GM12878 (cell line): Measurements from ENCODE around the gene SSH2. TPM values are rescaled to one million over a fixed set of nuclear protein-coding genes. Genes with fewer than 3 reads are reported as not detected.

ENCODE experiments used
- ATAC-seq: fragments of 200-7000 bp; cut with Tn5 transposase; 3 replicates; pipeline ENCODE4 v1.9.1; 2020; ENCODE audit warnings: mild to moderate bottlenecking, moderate library complexity
- BruUV-seq: library from RNA; stranded (reverse); fragments of 400-500 nt; replicated peaks from 2 replicates; lab custom pipeline; 2021; lab: Mats Ljungman, UMichigan
- CTCF ChIA-PET: fragments of 300-600 bp; sonication (Branson Sonifier 250); formaldehyde crosslinking; extraction: SDS; loops from one replicate; lab custom pipeline; 2021; ENCODE audit warnings: inconsistent platforms; lab: Yijun Ruan, JAX
- POLR2A ChIA-PET: fragments of 350-600 bp; formaldehyde crosslinking; extraction: SDS; loops from one replicate; lab custom pipeline; 2021; ENCODE audit warnings: inconsistent platforms; lab: Charles Lee
- RAD21 ChIA-PET: fragments of 300-600 bp; sonication (Branson Sonifier 250); formaldehyde crosslinking; loops from one replicate; lab custom pipeline; 2023; ENCODE audit warnings: antibody characterized with exemption; ENCODE audit not compliant: unreplicated experiment; lab: Charles Lee
- SMC1A ChIA-PET: fragments of 300-600 bp; sonication (Branson Sonifier 250); formaldehyde crosslinking; loops from one replicate; lab custom pipeline; 2023; ENCODE audit not compliant: unreplicated experiment, uncharacterized antibody; lab: Charles Lee
- DNase-seq: peaks from one replicate; pipeline ENCODE4 v3.0.0-alpha.2; 2011; ENCODE audit warnings: low read depth, low spot score
- FAIRE-seq: peaks from 3 replicates; lab custom pipeline; 2011; peaks lifted over from hg19 to GRCh38; lab: Jason Lieb, UNC
- H2AFZ ChIP-seq: 2 replicates; pipeline ENCODE4 v1.6.0; 2011; ENCODE audit warnings: low read depth, low read length, control low read depth; ENCODE audit not compliant: control insufficient read depth
- H3K27ac ChIP-seq: 2 replicates; pipeline ENCODE4 v1.5.1; 2011; ENCODE audit warnings: control low read depth; ENCODE audit not compliant: control insufficient read depth, insufficient read depth
- H3K27me3 ChIP-seq, 2 experiments: replicated peaks in 1 of 2; 2 replicates each; pipeline versions ENCODE4 v1.6.0 to v1.6.1; 2011; ENCODE audit warnings: low read length in 1 of 2; ENCODE audit not compliant: control insufficient read depth in 2 of 2, insufficient read depth in 2 of 2
- H3K36me3 ChIP-seq, 2 experiments: 2 replicates each; pipeline ENCODE4 v1.5.1; 2011; ENCODE audit warnings: low read length in 1 of 2; ENCODE audit not compliant: control insufficient read depth in 2 of 2, insufficient read depth in 2 of 2
- H3K4me1 ChIP-seq: 2 replicates; pipeline ENCODE4 v1.6.1; 2011; ENCODE audit warnings: mild to moderate bottlenecking, low read length, moderate library complexity, mixed read lengths; ENCODE audit not compliant: control insufficient read depth, insufficient read depth
- H3K4me2 ChIP-seq: 2 replicates; pipeline ENCODE4 v1.6.0; 2011; ENCODE audit warnings: control low read depth; ENCODE audit not compliant: control insufficient read depth, insufficient read depth
- H3K4me3 ChIP-seq: fragments of 200-600 bp; sonication (generic); 2 replicates; pipeline ENCODE4 v1.5.1; 2016
- H3K79me2 ChIP-seq: 2 replicates; pipeline ENCODE4 v1.6.0; 2011; ENCODE audit warnings: low read length; ENCODE audit not compliant: control insufficient read depth, insufficient read depth
- H3K9ac ChIP-seq: 2 replicates; pipeline ENCODE4 v1.8.0; 2011; ENCODE audit warnings: low read length, control low read depth, mixed read lengths; ENCODE audit not compliant: control insufficient read depth, insufficient read depth
- H3K9me3 ChIP-seq: replicated peaks from 3 replicates; pipeline ENCODE4 v1.5.1; 2011; ENCODE audit warnings: mild to moderate bottlenecking, low read length; ENCODE audit not compliant: control insufficient read depth, insufficient read depth
- H4K20me1 ChIP-seq: 2 replicates; pipeline ENCODE4 v1.6.0; 2011; ENCODE audit not compliant: control insufficient read depth, insufficient read depth
- BCLAF1 ChIP-seq: fragments of 450-650 bp; IDR thresholded peaks from 2 replicates; pipeline ENCODE4 v1.6.1; 2017; ENCODE audit warnings: antibody characterized with exemption, mild to moderate bottlenecking, moderate library complexity
- EGR1 ChIP-seq, 2 experiments: IDR thresholded peaks; 1 replicate in 1 of 2; 2 replicates in 1 of 2; pipeline ENCODE4 v1.6.1; 2011 to 2012; ENCODE audit warnings: low read depth in 2 of 2, low read length in 2 of 2, borderline replicate concordance in 1 of 2, mild to moderate bottlenecking in 1 of 2, moderate library complexity in 1 of 2
- GABPA ChIP-seq: IDR thresholded peaks from 2 replicates; pipeline ENCODE4 v1.6.1; 2014; ENCODE audit warnings: antibody characterized with exemption, low read depth, mild to moderate bottlenecking, inconsistent platforms
- JUND ChIP-seq: IDR thresholded peaks from 2 replicates; pipeline ENCODE4 v1.6.1; 2012; ENCODE audit warnings: low read depth, mild to moderate bottlenecking, low read length, improper control_type of control experiment, moderate library complexity
- LARP7 ChIP-seq: fragments of 450-650 bp; IDR thresholded peaks from 2 replicates; pipeline ENCODE4 v1.6.1; 2017; ENCODE audit warnings: mild to moderate bottlenecking
- MYB ChIP-seq: fragments of 150-350 bp; IDR thresholded peaks from 2 replicates; pipeline ENCODE4 v1.6.1; 2014; ENCODE audit warnings: mild to moderate bottlenecking, low read depth, low read length, borderline replicate concordance
- PAX8 ChIP-seq: fragments of 450-650 bp; IDR thresholded peaks from 2 replicates; pipeline ENCODE4 v1.6.1; 2017; ENCODE audit warnings: mild to moderate bottlenecking, moderate library complexity
- RB1 ChIP-seq: fragments of 450-650 bp; formaldehyde crosslinking; IDR thresholded peaks from 2 replicates; pipeline ENCODE4 v1.6.1; 2017; ENCODE audit warnings: mild to moderate bottlenecking, borderline replicate concordance
- RFX5 ChIP-seq: IDR thresholded peaks from 2 replicates; pipeline ENCODE4 v1.6.1; 2011; ENCODE audit warnings: low read depth, low read length, improper control_type of control experiment
- SREBF1 ChIP-seq: IDR thresholded peaks from 2 replicates; pipeline ENCODE4 v1.6.1; 2012; ENCODE audit warnings: mild to moderate bottlenecking, low read length
- SREBF2 ChIP-seq: IDR thresholded peaks from 2 replicates; pipeline ENCODE4 v1.6.1; 2012; ENCODE audit warnings: mild to moderate bottlenecking, low read length
- SUPT20H ChIP-seq: IDR thresholded peaks from 2 replicates; pipeline ENCODE4 v1.6.1; 2011; ENCODE audit warnings: low read depth, mild to moderate bottlenecking, low read length, moderate library complexity, borderline replicate concordance; ENCODE audit not compliant: control insufficient read depth
- TCF12 ChIP-seq: IDR thresholded peaks from 2 replicates; pipeline ENCODE4 v1.6.1; 2011; ENCODE audit warnings: low read depth, mild to moderate bottlenecking, low read length
- WGBS: methylation state at CpG from one replicate; pipeline ENCODE4 v1.1.6; 2016; ENCODE audit warnings: low lambda C conversion rate; ENCODE audit not compliant: insufficient replicate concordance, insufficient coverage; ENCODE audit errors: missing lambda C conversion rate; 5-methylcytosine and 5-hydroxymethylcytosine counted together
- in situ Hi-C: fragments of 300-500 bp; cut with MboI; formaldehyde crosslinking; loops from 9 replicates; pipeline ENCODE4 v1.14.3; 2018; ENCODE audit warnings: mixed read lengths
- intact Hi-C: fragments of 100-400 bp; cut with micrococcal nuclease; formaldehyde crosslinking; loops from one replicate; pipeline ENCODE4 v1.14.2; 2022; ENCODE audit not compliant: unreplicated experiment
- polyA plus RNA-seq, 11 experiments: library from polyadenylated mRNA; depleted of rRNA in 4 of 11; unstranded in 6 of 11; stranded (reverse) in 5 of 11; fragments of >200 nt; fragmentation: Nextera tagmentation in 4 of 11; fragmentation: Illumina TruSeq in 1 of 11; extraction: Ambion mirVana in 4 of 11; extraction: Trizol in 1 of 11; gene quantifications; 1 replicate in 1 of 11; 2 replicates in 10 of 11; pipeline versions ENCODE4 v1.2.1 to v1.2.3, GENCODE V29; 2011 to 2016; ENCODE audit warnings: inconsistent platforms in 2 of 11, missing spikeins in 2 of 11, low read depth in 1 of 11
- total RNA-seq, 4 experiments: library from RNA; depleted of rRNA in 3 of 4; stranded (reverse); fragments of >200 nt in 3 of 4; fragmentation: Illumina TruSeq in 1 of 4; extraction: Trizol in 1 of 4; gene quantifications; 2 replicates each; pipeline versions ENCODE4 v1.2.1 to v1.2.3, GENCODE V29; 2013 to 2021
- TF ChIP-seq, protein P1 (sequence below): fragments of 450-650 bp; conservative IDR thresholded peaks from 2 replicates; pipeline ENCODE4 v1.6.1; 2017; ENCODE audit warnings: mild to moderate bottlenecking, moderate library complexity
- TF ChIP-seq, protein P2 (sequence below): fragments of 450-650 bp; IDR thresholded peaks from 2 replicates; pipeline ENCODE4 v1.6.1; 2016; ENCODE audit warnings: mild to moderate bottlenecking
- TF ChIP-seq, protein P3 (sequence below): IDR thresholded peaks from 2 replicates; pipeline ENCODE4 v1.6.1; 2011; ENCODE audit warnings: borderline replicate concordance, low read depth, mild to moderate bottlenecking, moderate library complexity, mixed read lengths, low read length; ENCODE audit not compliant: insufficient read depth; ENCODE audit errors: extremely low read length

Gene SSH2
- total and polyA plus RNA-seq, 10 of the 15 experiments (the other 5 are each of a cell fraction or from before 2014, with no cell fraction given), result 9.3 to 65.9 (median 34.0) TPM

DNA sequence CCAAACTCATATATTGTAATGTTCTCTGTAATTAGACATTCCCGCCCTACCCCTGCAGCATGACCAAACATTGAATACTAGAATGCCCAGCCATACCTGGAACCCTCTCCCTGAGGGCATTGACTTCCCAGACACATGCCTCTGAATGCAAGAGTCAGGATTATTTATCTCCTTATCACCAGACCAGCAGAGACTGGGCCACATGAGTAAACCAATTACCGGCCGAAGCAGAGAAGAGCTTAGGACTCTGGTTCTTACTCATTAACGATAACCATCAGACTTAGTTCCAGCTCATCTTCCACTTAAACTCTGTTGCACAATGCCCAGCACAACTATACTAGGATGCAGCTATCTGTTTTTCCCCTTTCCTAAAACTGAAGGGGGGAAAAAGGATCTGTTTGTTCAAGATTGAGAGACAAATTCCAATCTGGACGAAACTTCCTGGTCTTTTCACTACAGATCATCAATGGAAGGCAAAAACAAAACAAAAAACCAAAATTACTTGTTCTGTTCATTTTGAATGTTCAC, 219.1 kb downstream of the SSH2 start (continued):
- TF ChIP-seq BCLAF1, result no peak
- TF ChIP-seq, protein P1, sequence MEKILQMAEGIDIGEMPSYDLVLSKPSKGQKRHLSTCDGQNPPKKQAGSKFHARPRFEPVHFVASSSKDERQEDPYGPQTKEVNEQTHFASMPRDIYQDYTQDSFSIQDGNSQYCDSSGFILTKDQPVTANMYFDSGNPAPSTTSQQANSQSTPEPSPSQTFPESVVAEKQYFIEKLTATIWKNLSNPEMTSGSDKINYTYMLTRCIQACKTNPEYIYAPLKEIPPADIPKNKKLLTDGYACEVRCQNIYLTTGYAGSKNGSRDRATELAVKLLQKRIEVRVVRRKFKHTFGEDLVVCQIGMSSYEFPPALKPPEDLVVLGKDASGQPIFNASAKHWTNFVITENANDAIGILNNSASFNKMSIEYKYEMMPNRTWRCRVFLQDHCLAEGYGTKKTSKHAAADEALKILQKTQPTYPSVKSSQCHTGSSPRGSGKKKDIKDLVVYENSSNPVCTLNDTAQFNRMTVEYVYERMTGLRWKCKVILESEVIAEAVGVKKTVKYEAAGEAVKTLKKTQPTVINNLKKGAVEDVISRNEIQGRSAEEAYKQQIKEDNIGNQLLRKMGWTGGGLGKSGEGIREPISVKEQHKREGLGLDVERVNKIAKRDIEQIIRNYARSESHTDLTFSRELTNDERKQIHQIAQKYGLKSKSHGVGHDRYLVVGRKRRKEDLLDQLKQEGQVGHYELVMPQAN, result no peak
- no peak for TF ChIP-seq RFX5

GRCh38 chr17:29710520-29710884, 219.5 kb downstream of the SSH2 start:
- ATAC-seq, result no peak
- Histone ChIP-seq H3K9me3 (no peaks in the 10 kb centered on the region), H3K4me3 (no peak overlapping the region), H3K36me3 (peaks cover 0 to 7% of the 10 kb centered on the region in 2 experiments; a peak in 1 of 4 replicates), H3K4me2 (no peak overlapping the region), H3K27ac (no peak overlapping the region), H3K9ac (no peak overlapping the region), H3K79me2 (peaks cover 53% of the 10 kb centered on the region), H3K4me1 (peaks cover 35% of the 10 kb centered on the region), H2AFZ (no peak overlapping the region), H3K27me3 (no peaks in the 10 kb centered on the region), H4K20me1 (no peaks in the 10 kb centered on the region)
- ChIA-PET RAD21 (interaction anchor here (3.5 kb wide), 1 partner anchor 12 kb away, joined by 31 read pairs; no protein-coding TSS in a partner anchor), CTCF (interaction anchor here (1.0 to 3.8 kb wide), 2 partner anchors 13 to 221 kb away, joined by 3 to 14 read pairs; no protein-coding TSS in a partner anchor), POLR2A (interaction anchor here (6.9 kb wide), 1 partner anchor 12 kb away, joined by 58 read pairs; no protein-coding TSS in a partner anchor), SMC1A (interaction anchor here (0.6 to 11.8 kb wide), 5 partner anchors 12 to 50 kb away, joined by 3 to 224 read pairs (median 4); no protein-coding TSS in a partner anchor)
- BruUV-seq, result no TSS peak
- no peak for DNase-seq
- 100% methylated on average over 1 of the region's 1 CpG for WGBS
- intact Hi-C loops, result no loop called here
- in situ Hi-C loops, result no loop called here
- no peak for FAIRE-seq
- TF ChIP-seq PAX8 (no peak), TCF12 (no peak), SREBF2 (no peak), SUPT20H (no peak), EGR1 (IDR thresholded peaks at IDR 0.05; ENCODE audit: borderline replicate concordance in 1 of 2, low read depth in 2 of 2, low read length in 2 of 2) (no peak), JUND (no peak), MYB (no peak), GABPA (no peak), LARP7 (no peak), RB1 (no peak), SREBF1 (no peak)
- TF ChIP-seq, protein P2, sequence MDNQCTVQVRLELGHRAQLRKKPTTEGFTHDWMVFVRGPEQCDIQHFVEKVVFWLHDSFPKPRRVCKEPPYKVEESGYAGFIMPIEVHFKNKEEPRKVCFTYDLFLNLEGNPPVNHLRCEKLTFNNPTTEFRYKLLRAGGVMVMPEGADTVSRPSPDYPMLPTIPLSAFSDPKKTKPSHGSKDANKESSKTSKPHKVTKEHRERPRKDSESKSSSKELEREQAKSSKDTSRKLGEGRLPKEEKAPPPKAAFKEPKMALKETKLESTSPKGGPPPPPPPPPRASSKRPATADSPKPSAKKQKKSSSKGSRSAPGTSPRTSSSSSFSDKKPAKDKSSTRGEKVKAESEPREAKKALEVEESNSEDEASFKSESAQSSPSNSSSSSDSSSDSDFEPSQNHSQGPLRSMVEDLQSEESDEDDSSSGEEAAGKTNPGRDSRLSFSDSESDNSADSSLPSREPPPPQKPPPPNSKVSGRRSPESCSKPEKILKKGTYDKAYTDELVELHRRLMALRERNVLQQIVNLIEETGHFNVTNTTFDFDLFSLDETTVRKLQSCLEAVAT, result no peak
- TF ChIP-seq, protein P3, sequence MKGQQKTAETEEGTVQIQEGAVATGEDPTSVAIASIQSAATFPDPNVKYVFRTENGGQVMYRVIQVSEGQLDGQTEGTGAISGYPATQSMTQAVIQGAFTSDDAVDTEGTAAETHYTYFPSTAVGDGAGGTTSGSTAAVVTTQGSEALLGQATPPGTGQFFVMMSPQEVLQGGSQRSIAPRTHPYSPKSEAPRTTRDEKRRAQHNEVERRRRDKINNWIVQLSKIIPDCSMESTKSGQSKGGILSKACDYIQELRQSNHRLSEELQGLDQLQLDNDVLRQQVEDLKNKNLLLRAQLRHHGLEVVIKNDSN, result no peak
